ENCODE results near the gene DUSP15. TPM values are rescaled to one million over a fixed set of nuclear protein-coding genes. Genes with fewer than 3 reads are reported as not detected.

The DUSP15 gene
- total RNA-seq, 1 donor from 2014 or later = 13.2 TPM

DNA sequence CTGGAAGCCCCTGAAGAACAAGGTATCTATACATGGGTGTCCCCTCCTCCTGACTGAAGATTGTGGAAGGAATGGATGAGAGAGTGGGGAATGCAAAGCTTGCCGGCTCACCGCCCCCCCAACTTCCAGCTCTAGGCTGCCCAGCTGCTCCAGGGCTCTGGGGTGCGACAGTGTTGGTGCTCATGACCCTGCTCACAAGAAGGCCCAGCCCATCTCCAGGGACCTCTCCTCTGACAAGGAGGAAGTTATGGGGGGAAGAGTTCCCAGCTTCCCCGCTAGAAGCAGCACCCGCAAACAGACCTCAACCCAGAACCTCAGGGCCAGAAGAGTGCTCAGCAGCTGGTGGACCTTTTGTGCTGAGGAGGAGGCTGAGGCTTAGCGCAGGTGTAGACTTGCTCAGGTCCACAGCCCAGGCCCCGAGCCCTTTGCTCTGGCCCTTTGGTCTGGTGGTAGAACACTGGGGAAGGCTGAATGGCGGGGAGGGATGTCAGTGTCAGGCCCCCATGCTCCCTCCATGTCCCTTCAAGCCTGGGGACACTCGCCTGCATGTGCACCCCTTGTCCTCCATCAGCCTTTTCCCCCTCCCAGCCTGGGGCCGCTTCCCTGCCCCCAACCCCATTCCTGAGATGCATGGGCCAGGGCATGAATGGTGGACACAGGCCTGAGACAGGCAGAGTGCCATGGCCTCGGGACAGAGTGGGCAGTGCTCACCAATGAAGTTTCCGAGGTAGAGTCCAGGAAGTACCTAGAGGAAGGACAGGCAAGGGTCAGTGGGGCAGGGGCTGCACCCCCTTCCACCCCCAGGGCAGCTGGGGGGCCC is 1.3 kb downstream of the DUSP15 start:
- Mint-ChIP-seq H3K9me3 (ENCODE audit: low read depth) (no peaks in the 10 kb centered on the region), H3K27me3 (peaks cover 7% of the 10 kb centered on the region), H3K27ac (peak overlapping the region; percentile 95), H3K4me1 (ENCODE audit: low read depth) (peaks cover 15% of the 10 kb centered on the region), H3K36me3 (ENCODE audit: insufficient read depth) (no peaks in the 10 kb centered on the region), H3K4me3 (ENCODE audit: low read depth) (peak overlapping the region; percentile 99)
- TF ChIP-seq, protein P1, sequence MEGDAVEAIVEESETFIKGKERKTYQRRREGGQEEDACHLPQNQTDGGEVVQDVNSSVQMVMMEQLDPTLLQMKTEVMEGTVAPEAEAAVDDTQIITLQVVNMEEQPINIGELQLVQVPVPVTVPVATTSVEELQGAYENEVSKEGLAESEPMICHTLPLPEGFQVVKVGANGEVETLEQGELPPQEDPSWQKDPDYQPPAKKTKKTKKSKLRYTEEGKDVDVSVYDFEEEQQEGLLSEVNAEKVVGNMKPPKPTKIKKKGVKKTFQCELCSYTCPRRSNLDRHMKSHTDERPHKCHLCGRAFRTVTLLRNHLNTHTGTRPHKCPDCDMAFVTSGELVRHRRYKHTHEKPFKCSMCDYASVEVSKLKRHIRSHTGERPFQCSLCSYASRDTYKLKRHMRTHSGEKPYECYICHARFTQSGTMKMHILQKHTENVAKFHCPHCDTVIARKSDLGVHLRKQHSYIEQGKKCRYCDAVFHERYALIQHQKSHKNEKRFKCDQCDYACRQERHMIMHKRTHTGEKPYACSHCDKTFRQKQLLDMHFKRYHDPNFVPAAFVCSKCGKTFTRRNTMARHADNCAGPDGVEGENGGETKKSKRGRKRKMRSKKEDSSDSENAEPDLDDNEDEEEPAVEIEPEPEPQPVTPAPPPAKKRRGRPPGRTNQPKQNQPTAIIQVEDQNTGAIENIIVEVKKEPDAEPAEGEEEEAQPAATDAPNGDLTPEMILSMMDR (IDR thresholded peaks at IDR 0.05; ENCODE audit: unreplicated experiment) = no peak
- DNase-seq (ENCODE audit: low spot score, unreplicated experiment) = no peak

DNA sequence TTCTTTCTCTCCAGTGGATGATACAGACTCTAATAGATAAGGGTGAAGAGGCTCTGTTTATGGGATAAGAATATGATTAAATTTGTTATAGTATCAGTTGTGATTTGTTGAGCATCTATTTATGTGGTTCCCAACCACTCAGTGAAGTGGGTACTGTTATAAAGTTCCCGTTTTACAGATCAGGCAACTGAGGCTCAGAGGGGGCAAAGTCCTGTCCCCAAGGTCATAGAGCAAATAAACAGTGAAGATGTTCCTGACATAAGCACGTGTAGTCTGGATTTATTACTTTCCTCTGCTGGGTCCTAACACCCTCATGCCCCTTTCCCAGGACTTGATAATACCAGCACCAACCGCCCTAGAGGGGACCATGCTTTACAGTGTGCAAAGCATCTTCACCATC is 4.1 kb downstream of the DUSP15 start:
- DNase-seq (ENCODE audit: low spot score, unreplicated experiment) = no peak
- Mint-ChIP-seq H3K4me3 (ENCODE audit: low read depth) (no peak overlapping the region), H3K36me3 (ENCODE audit: insufficient read depth) (no peaks in the 10 kb centered on the region), H3K9me3 (ENCODE audit: low read depth) (no peaks in the 10 kb centered on the region), H3K27me3 (peaks cover 7% of the 10 kb centered on the region), H3K4me1 (ENCODE audit: low read depth) (peaks cover 18% of the 10 kb centered on the region), H3K27ac (no peak overlapping the region)
- TF ChIP-seq, protein P1 (IDR thresholded peaks at IDR 0.05; ENCODE audit: unreplicated experiment) = no peak

DNA sequence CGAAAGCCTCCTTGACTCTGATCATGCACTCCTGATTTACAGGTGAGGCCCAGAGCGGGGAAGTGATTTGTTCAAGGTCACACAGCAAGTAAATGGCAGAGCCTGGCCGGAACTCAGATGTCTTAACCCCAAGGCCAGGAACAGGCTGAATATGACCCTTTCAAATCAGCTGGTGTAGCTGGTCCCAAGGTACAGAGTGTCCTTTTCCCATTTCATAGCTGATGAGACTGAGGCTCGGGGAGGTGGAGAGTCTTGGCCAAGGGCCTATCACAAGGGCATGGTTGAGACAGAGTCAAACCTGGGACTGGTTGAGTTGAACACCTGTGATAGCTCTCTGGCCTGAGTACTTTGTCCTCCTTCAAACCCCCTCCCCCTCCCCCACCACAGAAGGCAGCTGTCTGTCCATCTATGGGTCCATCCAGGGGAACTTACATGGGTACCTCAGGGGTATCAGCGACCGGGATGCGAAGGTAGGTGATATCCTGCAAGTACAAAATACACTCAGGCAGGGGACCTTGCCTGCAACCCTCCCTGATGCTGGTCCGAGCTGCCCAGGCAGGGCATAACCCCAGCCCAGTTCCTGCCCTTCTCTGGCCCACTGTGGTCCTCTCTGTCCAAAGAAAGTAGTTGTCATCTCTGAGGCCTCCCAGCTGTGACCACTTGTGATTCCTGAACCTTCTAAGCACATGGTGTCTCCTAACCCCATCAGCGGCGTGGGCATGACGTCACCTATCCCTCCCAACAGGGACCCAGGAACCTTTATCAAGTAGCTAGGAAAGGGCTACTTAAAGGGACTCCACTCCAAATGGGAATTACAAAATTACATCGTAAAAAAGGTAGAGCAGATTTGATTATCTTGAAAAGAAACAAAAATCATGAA is 5.6 kb downstream of the DUSP15 start:
- H3K4me1 Mint-ChIP-seq (ENCODE audit: low read depth) = peaks cover 16% of the 10 kb centered on the region
- no peaks in the 10 kb centered on the region for H3K9me3 Mint-ChIP-seq (ENCODE audit: low read depth)
- H3K27ac Mint-ChIP-seq = no peak overlapping the region
- DNase-seq (ENCODE audit: low spot score, unreplicated experiment) = no peak
- TF ChIP-seq, protein P1 (IDR thresholded peaks at IDR 0.05; ENCODE audit: unreplicated experiment) = no peak
- H3K4me3 Mint-ChIP-seq (ENCODE audit: low read depth) = no peak overlapping the region
- no peaks in the 10 kb centered on the region for H3K36me3 Mint-ChIP-seq (ENCODE audit: insufficient read depth)
- peaks cover 15% of the 10 kb centered on the region for H3K27me3 Mint-ChIP-seq

DNA sequence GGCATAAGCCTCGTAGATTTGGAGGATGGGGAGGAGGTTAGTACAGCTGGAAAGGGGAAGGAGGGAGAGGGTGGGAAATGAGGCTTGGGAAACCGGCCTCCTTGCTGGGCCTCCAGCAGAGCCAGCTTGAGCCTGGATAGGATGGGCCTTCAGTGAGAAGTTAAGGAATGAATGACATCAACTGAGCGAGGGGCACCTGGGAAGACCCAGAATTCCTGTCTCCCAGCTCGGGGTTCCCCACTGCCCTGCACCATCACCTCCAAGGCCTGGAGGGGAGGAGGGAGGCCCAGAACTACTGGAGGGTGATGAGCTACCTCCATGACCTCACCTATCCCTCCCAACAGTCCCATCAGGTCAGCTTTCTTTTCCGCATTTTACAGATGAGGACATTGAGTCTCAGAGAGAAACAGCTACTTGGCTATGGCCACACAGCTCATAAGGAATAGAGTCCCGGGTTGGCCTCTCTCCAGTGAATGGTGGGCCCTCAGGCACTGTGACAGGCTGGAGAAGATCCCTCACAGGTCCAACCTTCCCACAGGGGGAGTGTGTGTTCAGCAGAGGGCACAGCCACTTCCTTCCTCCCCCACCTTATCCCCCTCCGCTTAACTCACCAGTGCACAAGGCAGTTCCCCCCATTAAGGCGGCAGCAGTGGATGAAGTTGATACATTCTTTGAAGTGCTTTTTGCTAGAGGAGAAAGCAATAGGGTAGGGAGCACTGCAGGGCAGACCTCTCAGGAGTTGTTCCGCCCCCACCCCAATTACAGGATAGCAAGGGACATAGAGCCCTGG is 6.8 kb downstream of the DUSP15 start:
- Mint-ChIP-seq H3K4me1 (ENCODE audit: low read depth) (peaks cover 12% of the 10 kb centered on the region), H3K36me3 (ENCODE audit: insufficient read depth) (no peaks in the 10 kb centered on the region), H3K9me3 (ENCODE audit: low read depth) (no peaks in the 10 kb centered on the region), H3K4me3 (ENCODE audit: low read depth) (no peak overlapping the region), H3K27me3 (peaks cover 24% of the 10 kb centered on the region), H3K27ac (no peak overlapping the region)
- TF ChIP-seq, protein P1 (IDR thresholded peaks at IDR 0.05; ENCODE audit: unreplicated experiment) = no peak
- no peak for DNase-seq (ENCODE audit: low spot score, unreplicated experiment)

DNA sequence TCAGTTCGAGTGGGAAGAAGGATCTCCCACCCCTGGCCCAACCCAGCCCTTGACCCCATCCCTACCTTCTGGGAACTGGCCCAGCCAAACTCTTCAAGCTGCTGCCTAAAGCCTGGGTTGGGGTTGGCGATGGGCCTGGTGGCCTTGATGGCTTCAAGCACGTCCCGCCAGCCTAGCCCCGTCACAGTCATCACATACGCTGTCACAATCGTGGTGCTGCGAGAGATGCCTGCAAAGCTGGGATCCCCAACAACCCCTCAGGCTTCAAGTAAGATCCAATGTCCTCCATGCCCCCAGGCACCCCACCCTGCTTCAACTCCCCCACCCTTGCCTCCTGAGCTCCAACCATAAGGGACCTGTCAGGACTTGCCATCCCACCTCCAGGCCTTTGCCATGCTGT is 7.8 kb downstream of the DUSP15 start:
- peaks cover 12% of the 10 kb centered on the region for H3K4me1 Mint-ChIP-seq (ENCODE audit: low read depth)
- peaks cover 28% of the 10 kb centered on the region for H3K27me3 Mint-ChIP-seq
- no peaks in the 10 kb centered on the region for H3K36me3 Mint-ChIP-seq (ENCODE audit: insufficient read depth)
- no peak for DNase-seq (ENCODE audit: low spot score, unreplicated experiment)
- H3K27ac Mint-ChIP-seq = peak overlapping the region; percentile 44
- peak overlapping the region; percentile 90 for H3K4me3 Mint-ChIP-seq (ENCODE audit: low read depth)
- TF ChIP-seq, protein P1 (IDR thresholded peaks at IDR 0.05; ENCODE audit: unreplicated experiment) = no peak
- H3K9me3 Mint-ChIP-seq (ENCODE audit: low read depth) = no peaks in the 10 kb centered on the region

Data from progenitor cell of endocrine pancreas (in vitro differentiated cells).